ENCODE results near the gene NRIP2. TPM values are rescaled to one million over a fixed set of nuclear protein-coding genes. Genes with fewer than 3 reads are reported as not detected.

The NRIP2 gene
- total RNA-seq, 2 donors from 2014 or later = 4.9 to 8.1 TPM

- no peaks in the 10 kb centered on the region for H3K27me3 ChIP-seq (replicated peaks; ENCODE audit: insufficient read depth)
- H3K36me3 ChIP-seq = peaks cover 51% of the 10 kb centered on the region
- TF ChIP-seq CTCF (IDR thresholded peaks at IDR 0.05) = no peak
- no peak overlapping the region for H3K27ac ChIP-seq
- DNase-seq (ENCODE audit: low spot score) (no peak), ATAC-seq (ENCODE audit: insufficient number of reproducible peaks, low FRiP score, low read depth) (no peak)
- no peak overlapping the region for H3K4me3 ChIP-seq
- H3K9me3 ChIP-seq = no peaks in the 10 kb centered on the region
- peaks cover 13 to 33% of the 10 kb centered on the region in 2 donors for H3K4me1 ChIP-seq (ENCODE audit: control insufficient read depth in 1 of 2, low read depth in 2 of 2)
These were observed 34.7 kb downstream of the NRIP2 start for GRCh38 chr12:2800046-2800570.

GRCh38 chr12:2797721-2798418, 37.0 kb downstream of the NRIP2 start:
- Histone ChIP-seq H3K27ac (no peak overlapping the region), H3K4me3 (no peak overlapping the region), H3K9me3 (no peaks in the 10 kb centered on the region), H3K4me1 (ENCODE audit: control insufficient read depth in 1 of 2, low read depth in 2 of 2) (peaks cover 13 to 24% of the 10 kb centered on the region in 2 donors), H3K27me3 (replicated peaks; ENCODE audit: insufficient read depth) (no peaks in the 10 kb centered on the region), H3K36me3 (peaks cover 39% of the 10 kb centered on the region)
- ATAC-seq (ENCODE audit: insufficient number of reproducible peaks, low FRiP score, low read depth) = no peak
- no peak for TF ChIP-seq CTCF (IDR thresholded peaks at IDR 0.05)
- DNase-seq (ENCODE audit: low spot score) = no peak

GRCh38 chr12:2796187-2796666, 38.6 kb downstream of the NRIP2 start:
- ATAC-seq (ENCODE audit: insufficient number of reproducible peaks, low FRiP score, low read depth) (no peak), DNase-seq (ENCODE audit: low spot score) (no peak)
- Histone ChIP-seq H3K36me3 (peaks cover 24% of the 10 kb centered on the region), H3K4me1 (ENCODE audit: control insufficient read depth in 1 of 2, low read depth in 2 of 2) (peaks cover 13 to 24% of the 10 kb centered on the region in 2 donors), H3K27me3 (replicated peaks; ENCODE audit: insufficient read depth) (no peaks in the 10 kb centered on the region), H3K9me3 (no peaks in the 10 kb centered on the region), H3K27ac (peak overlapping the region in 1 of 2 donors; percentile 52), H3K4me3 (peak overlapping the region; percentile 93)
- TF ChIP-seq CTCF (IDR thresholded peaks at IDR 0.05) = no peak

- H3K4me1 ChIP-seq (ENCODE audit: control insufficient read depth in 1 of 2, low read depth in 2 of 2) = peaks cover 13 to 24% of the 10 kb centered on the region in 2 donors
- no peak for DNase-seq (ENCODE audit: low spot score)
- H3K36me3 ChIP-seq = peaks cover 18% of the 10 kb centered on the region
- H3K27me3 ChIP-seq (replicated peaks; ENCODE audit: insufficient read depth) = no peaks in the 10 kb centered on the region
- no peaks in the 10 kb centered on the region for H3K9me3 ChIP-seq
- peak overlapping the region; percentile 93 for H3K4me3 ChIP-seq
- peak; percentile 83 for ATAC-seq (ENCODE audit: insufficient number of reproducible peaks, low FRiP score, low read depth)
- peak overlapping the region in 1 of 2 donors; percentile 59 for H3K27ac ChIP-seq
- TF ChIP-seq CTCF (IDR thresholded peaks at IDR 0.05) = no peak
These were observed 39.3 kb downstream of the NRIP2 start for GRCh38 chr12:2795291-2796186.

Measured in thoracic aorta (tissue), 2 donors.